HuH-7.5 (cell line): ENCODE measurements around the gene SLITRK1.

Experiments used
- DNase-seq: peaks from one replicate; pipeline ENCODE4 v3.0.0; 2011; ENCODE audit warnings: low spot score

SLITRK1 gene

GRCh38 chr13:83881917-83882605 is at the start of gene SLITRK1:
Gene SLITRK1, minus strand, starts transcription at chr13:83882474. Its CDS starts 967 bp downstream, at chr13:83881507.
- DNase-seq, result peak; percentile 17

- no peak for DNase-seq
Observed at GRCh38 chr13:83929157-83929556, 46.9 kb upstream of the SLITRK1 start.

- DNase-seq, result no peak
Observed at GRCh38 chr13:83919775-83920174, 37.5 kb upstream of the SLITRK1 start.

- DNase-seq, result no peak
Observed at GRCh38 chr13:83914368-83914767, 32.1 kb upstream of the SLITRK1 start.

GRCh38 chr13:83907196-83907989 is 25.1 kb upstream of the SLITRK1 start:
- DNase-seq, result no peak

GRCh38 chr13:83906240-83906820 is 24.1 kb upstream of the SLITRK1 start:
- DNase-seq, result no peak

- DNase-seq, result no peak
Observed at GRCh38 chr13:83905641-83906040, 23.4 kb upstream of the SLITRK1 start.

- no peak for DNase-seq
Observed at GRCh38 chr13:83895994-83896580, 13.8 kb upstream of the SLITRK1 start.

GRCh38 chr13:83890358-83890757 is 8.1 kb upstream of the SLITRK1 start:
- no peak for DNase-seq

- no peak for DNase-seq
Observed at GRCh38 chr13:83884141-83884540, 1.9 kb upstream of the SLITRK1 start.

- no peak for DNase-seq
Observed at GRCh38 chr13:83883061-83883523, 818 bp upstream of the SLITRK1 start.

GRCh38 chr13:83882606-83882959 is 309 bp upstream of the SLITRK1 start:
- DNase-seq, result no peak

GRCh38 chr13:83881140-83881684 is 1.1 kb downstream of the SLITRK1 start:
- DNase-seq, result no peak

- no peak for DNase-seq
Observed at GRCh38 chr13:83880275-83881139, 1.8 kb downstream of the SLITRK1 start.

- no peak for DNase-seq
Observed at GRCh38 chr13:83879431-83880171, 2.7 kb downstream of the SLITRK1 start.

- DNase-seq, result no peak
Observed at GRCh38 chr13:83878691-83879430, 3.4 kb downstream of the SLITRK1 start.

GRCh38 chr13:83877651-83878355 is 4.5 kb downstream of the SLITRK1 start:
- DNase-seq, result no peak

- DNase-seq, result no peak
Observed at GRCh38 chr13:83876546-83876945, 5.7 kb downstream of the SLITRK1 start.

- DNase-seq, result no peak
Observed at GRCh38 chr13:83867708-83868107, 14.6 kb downstream of the SLITRK1 start.
